GM12878 (cell line): ENCODE measurements around the gene CAB39L.

Source experiments
- HDAC6 ChIP-seq: fragments of 200-600 bp; sonication (generic); IDR thresholded peaks from one replicate; pipeline ENCODE4 v1.8.0; 2017; ENCODE audit warnings: antibody characterized with exemption; ENCODE audit not compliant: unreplicated experiment
- POLR2A ChIP-seq: IDR thresholded peaks from 2 replicates; pipeline ENCODE4 v1.6.1; 2011; ENCODE audit warnings: low read depth, mild to moderate bottlenecking, low read length
- SMAD1 ChIP-seq: fragments of 450-650 bp; IDR thresholded peaks from 2 replicates; pipeline ENCODE4 v1.6.1; 2018; ENCODE audit warnings: mild to moderate bottlenecking, low read depth; ENCODE audit not compliant: partially characterized antibody
- TCF12 ChIP-seq: IDR thresholded peaks from 2 replicates; pipeline ENCODE4 v1.6.1; 2011; ENCODE audit warnings: low read depth, mild to moderate bottlenecking, low read length
- ZSCAN29 ChIP-seq: fragments of 450-650 bp; IDR thresholded peaks from 2 replicates; pipeline ENCODE4 v1.6.1; 2017; ENCODE audit warnings: mild to moderate bottlenecking, moderate library complexity
- ZZZ3 ChIP-seq: IDR thresholded peaks from 2 replicates; pipeline ENCODE4 v1.6.1; 2011; ENCODE audit warnings: low read depth; ENCODE audit not compliant: control insufficient read depth, insufficient read length
- TF ChIP-seq, protein P1 (sequence below), 3 experiments: IDR thresholded peaks in 2 of 3; conservative IDR thresholded peaks in 1 of 3; 2 replicates each; pipeline ENCODE4 v1.5.1; 2011; ENCODE audit warnings: low read depth in 3 of 3, low read length in 3 of 3, mild to moderate bottlenecking in 3 of 3, control low read depth in 2 of 3, moderate library complexity in 2 of 3, inconsistent platforms in 1 of 3, mixed read lengths in 1 of 3; ENCODE audit not compliant: control insufficient read depth in 2 of 3, insufficient read depth in 1 of 3; ENCODE audit errors: extremely low read depth in 1 of 3

DNA sequence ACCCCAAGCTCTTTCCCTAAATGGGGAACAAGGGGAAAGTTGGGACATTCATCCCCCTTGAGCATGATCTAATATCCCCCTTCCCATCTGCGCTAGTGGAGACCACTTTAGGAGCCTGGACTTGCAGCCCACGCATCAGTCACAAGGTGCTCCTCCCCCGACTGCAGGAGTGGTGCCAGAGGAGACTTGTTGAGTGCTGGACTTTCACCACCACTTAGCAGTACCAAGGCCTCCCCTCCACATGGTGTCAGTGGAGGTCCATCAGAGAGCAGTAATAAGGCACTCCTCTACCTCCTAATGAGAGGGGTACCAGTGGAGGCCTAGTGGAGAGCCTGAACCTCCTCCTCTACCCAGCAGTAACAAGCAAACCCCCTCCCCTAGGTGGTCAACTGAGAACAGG is 22.5 kb downstream of the CAB39L start:
- TF ChIP-seq ZZZ3 (no peak), ZSCAN29 (no peak), TCF12 (no peak), SMAD1 (no peak), POLR2A (no peak), HDAC6 (no peak)
- TF ChIP-seq, protein P1, sequence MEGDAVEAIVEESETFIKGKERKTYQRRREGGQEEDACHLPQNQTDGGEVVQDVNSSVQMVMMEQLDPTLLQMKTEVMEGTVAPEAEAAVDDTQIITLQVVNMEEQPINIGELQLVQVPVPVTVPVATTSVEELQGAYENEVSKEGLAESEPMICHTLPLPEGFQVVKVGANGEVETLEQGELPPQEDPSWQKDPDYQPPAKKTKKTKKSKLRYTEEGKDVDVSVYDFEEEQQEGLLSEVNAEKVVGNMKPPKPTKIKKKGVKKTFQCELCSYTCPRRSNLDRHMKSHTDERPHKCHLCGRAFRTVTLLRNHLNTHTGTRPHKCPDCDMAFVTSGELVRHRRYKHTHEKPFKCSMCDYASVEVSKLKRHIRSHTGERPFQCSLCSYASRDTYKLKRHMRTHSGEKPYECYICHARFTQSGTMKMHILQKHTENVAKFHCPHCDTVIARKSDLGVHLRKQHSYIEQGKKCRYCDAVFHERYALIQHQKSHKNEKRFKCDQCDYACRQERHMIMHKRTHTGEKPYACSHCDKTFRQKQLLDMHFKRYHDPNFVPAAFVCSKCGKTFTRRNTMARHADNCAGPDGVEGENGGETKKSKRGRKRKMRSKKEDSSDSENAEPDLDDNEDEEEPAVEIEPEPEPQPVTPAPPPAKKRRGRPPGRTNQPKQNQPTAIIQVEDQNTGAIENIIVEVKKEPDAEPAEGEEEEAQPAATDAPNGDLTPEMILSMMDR (IDR thresholded peaks at IDR 0.05 in 2 of 3, conservative IDR thresholded peaks at IDR 0.05 in 1 of 3; ENCODE audit: control insufficient read depth in 2 of 3, extremely low read depth in 1 of 3, insufficient read depth in 1 of 3, low read depth in 3 of 3, low read length in 3 of 3), result peak; percentile 50 to 68 (median 67)
